Left lung (tissue), 10 donors: ENCODE results near the gene LAPTM5. TPM values are rescaled to one million over a fixed set of nuclear protein-coding genes. Genes with fewer than 3 reads are reported as not detected.
A peak's percentile ranks its signal among the peaks of the same experiment; 100 is the strongest.

ENCODE experiments used
- ATAC-seq: fragments of 200-7000 bp; cut with Tn5 transposase; one replicate; pipeline ENCODE4 v1.9.1; 2020; ENCODE audit warnings: moderate library complexity
- DNase-seq, 4 donors: peaks; one replicate each; pipeline ENCODE4 v3.0.0-alpha.2; 2013 to 2020
- H3K27ac ChIP-seq, 2 donors: fragments of 200-600 bp; sonication (generic) in 1 of 2; one replicate each; pipeline versions ENCODE4 v1.5.0 to v1.8.0; 2020 to 2021
- H3K27me3 ChIP-seq, 2 donors: fragments of 200-600 bp; sonication (generic) in 1 of 2; one replicate each; pipeline versions ENCODE4 v1.5.0 to v1.8.0; 2020 to 2021
- H3K36me3 ChIP-seq, 2 donors: fragments of 200-600 bp; sonication (generic) in 1 of 2; one replicate each; pipeline versions ENCODE4 v1.5.0 to v1.8.0; 2020 to 2021
- H3K4me1 ChIP-seq, 2 donors: fragments of 200-600 bp; one replicate each; pipeline ENCODE4 v1.8.0; 2021
- H3K4me3 ChIP-seq, 2 donors: fragments of 200-600 bp; sonication (generic) in 1 of 2; one replicate each; pipeline versions ENCODE4 v1.5.0 to v1.8.0; 2020 to 2021; ENCODE audit warnings: mild to moderate bottlenecking in 1 of 2
- H3K9me3 ChIP-seq, 2 donors: fragments of 200-600 bp; sonication (generic) in 1 of 2; one replicate each; pipeline versions ENCODE4 v1.5.0 to v1.8.0; 2020 to 2021
- intact Hi-C, 2 donors: fragments of 100-400 bp; cut with DNase I; formaldehyde crosslinking; loops; one replicate each; pipeline versions ENCODE4 v1.11.2 to v1.14.2; 2022
- polyA plus RNA-seq, 6 donors: library from polyadenylated mRNA; unstranded; fragments of 120-200 nt; gene quantifications; one replicate each; pipeline ENCODE4 v1.2.1, GENCODE V29; 2013; ENCODE audit not compliant: insufficient read length in 6 of 6
- total RNA-seq, 2 donors: library from RNA; stranded (reverse); fragmentation: NEBNext Ultra II Directional; extraction: Animal tissue kit (Norgen Biotek cat#: 25700); gene quantifications; one replicate each; pipeline ENCODE4 v1.2.1, GENCODE V29; 2021
- TF ChIP-seq, protein P1 (sequence below), 2 donors: fragments of 200-600 bp; sonication (generic) in 1 of 2; IDR thresholded peaks; one replicate each; pipeline versions ENCODE4 v1.5.0 to v1.8.0; 2021; ENCODE audit warnings: antibody characterized with exemption in 2 of 2
- donor health status: DM: no; HTN: yes; CAD: no.
- donor health status: DM: no; HTN: no; CAD: no.

LAPTM5 gene
- total and polyA plus RNA-seq, 8 donors, result 23.0 to 513 (median 29.5) TPM

DNA sequence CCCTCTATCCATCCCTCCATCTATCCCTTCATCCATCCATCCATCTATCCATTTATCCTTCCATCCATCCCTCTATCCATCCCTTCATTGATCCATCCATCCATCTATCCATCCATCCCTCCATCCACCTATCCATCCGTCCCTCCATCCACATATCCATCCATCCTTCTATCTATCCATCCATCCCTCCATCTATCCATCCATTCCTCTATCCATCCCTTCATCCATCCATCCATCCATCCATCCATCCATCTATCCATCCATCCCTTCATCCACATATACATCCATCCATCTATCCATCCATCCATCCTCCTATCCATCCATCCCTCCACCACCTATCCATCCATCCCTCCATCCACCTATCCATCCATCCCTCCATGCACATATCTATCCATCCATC lies 57.8 kb downstream of the LAPTM5 start:
- intact Hi-C loops, result no loop called here
- Histone ChIP-seq H3K27ac (no peak overlapping the region), H3K36me3 (no peaks in the 10 kb centered on the region), H3K4me3 (no peak overlapping the region), H3K4me1 (no peaks in the 10 kb centered on the region), H3K9me3 (no peaks in the 10 kb centered on the region), H3K27me3 (peaks cover 0 to 15% of the 10 kb centered on the region in 2 donors)
- ATAC-seq, result no peak
- no peak for DNase-seq
- TF ChIP-seq, protein P1, sequence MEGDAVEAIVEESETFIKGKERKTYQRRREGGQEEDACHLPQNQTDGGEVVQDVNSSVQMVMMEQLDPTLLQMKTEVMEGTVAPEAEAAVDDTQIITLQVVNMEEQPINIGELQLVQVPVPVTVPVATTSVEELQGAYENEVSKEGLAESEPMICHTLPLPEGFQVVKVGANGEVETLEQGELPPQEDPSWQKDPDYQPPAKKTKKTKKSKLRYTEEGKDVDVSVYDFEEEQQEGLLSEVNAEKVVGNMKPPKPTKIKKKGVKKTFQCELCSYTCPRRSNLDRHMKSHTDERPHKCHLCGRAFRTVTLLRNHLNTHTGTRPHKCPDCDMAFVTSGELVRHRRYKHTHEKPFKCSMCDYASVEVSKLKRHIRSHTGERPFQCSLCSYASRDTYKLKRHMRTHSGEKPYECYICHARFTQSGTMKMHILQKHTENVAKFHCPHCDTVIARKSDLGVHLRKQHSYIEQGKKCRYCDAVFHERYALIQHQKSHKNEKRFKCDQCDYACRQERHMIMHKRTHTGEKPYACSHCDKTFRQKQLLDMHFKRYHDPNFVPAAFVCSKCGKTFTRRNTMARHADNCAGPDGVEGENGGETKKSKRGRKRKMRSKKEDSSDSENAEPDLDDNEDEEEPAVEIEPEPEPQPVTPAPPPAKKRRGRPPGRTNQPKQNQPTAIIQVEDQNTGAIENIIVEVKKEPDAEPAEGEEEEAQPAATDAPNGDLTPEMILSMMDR (IDR thresholded peaks at IDR 0.05), result no peak

DNA sequence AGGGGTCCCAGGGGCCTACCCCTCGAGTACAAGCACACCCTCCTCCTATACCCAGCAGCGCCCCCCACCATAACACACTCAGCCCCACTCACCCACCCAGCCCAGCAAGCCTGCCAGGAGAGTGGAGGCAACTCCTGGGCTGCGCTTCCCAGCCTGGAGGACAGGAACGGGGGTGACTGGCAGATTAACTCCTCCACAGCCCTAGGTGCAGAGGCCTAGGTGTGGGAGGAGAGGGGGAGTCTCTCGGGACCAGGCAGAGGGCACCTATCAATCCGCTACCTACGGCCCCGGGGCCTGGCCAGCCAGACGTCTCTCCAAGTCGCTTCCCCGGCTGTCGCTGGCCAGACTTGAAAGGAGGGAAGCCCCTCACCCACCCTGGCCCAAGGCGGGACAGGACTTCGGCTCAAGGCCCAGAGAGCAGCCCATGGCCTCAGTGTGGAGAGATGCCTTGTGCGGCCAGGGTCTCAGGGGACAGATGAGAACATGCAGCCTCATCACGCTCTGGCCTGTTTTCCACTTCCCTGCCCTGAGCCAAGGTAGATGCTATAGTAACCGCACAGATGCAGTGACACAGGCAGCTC lies 59.1 kb downstream of the LAPTM5 start:
- no peaks in the 10 kb centered on the region for H3K36me3 ChIP-seq
- no peak overlapping the region for H3K27ac ChIP-seq
- no peaks in the 10 kb centered on the region for H3K9me3 ChIP-seq
- TF ChIP-seq, protein P1 (IDR thresholded peaks at IDR 0.05), result no peak
- intact Hi-C loops, result no loop called here
- peaks cover 0 to 15% of the 10 kb centered on the region in 2 donors for H3K27me3 ChIP-seq
- ATAC-seq, result no peak
- DNase-seq, result peak in 1 of 4 donors; percentile 27
- no peaks in the 10 kb centered on the region for H3K4me1 ChIP-seq
- H3K4me3 ChIP-seq, result no peak overlapping the region

DNA sequence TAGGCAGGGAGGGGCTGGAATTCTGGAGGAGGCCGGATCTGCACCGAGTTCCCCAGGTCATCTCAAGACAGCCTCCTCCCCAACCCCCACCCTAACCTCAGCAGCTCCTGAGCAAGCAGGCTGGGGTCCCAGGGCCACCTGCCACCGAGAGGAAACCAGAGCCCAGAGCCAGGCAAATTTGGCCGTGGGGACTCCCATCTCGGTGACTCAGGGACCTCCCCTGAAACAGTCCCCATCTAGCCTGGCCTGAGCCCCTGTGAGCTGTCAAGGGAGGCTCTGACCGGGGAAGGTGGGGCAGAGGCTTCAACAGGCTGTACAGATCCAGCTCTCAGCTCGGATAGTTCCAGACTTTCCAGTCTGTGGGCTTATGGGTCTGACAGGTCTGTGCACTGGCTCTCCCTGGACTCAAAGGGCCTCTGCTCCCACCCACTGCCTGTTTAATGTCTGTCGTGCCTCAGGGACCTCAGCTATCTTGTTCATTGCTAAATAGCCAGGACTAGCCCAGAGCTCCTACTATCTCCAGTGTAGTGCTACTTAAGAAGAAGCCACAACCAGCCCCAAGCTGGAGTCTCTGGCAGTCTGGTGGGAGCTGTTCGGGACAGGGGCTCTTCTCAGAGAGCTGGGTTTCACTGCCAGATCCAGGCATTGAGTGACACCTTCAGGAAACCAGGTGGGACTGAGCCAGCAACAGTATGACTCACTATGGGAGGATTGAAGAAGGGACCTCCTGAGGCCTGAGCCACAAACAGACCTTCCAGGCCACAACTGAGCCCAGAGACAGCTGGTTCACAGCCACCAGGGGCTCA lies 59.8 kb downstream of the LAPTM5 start:
- Histone ChIP-seq H3K4me1 (no peaks in the 10 kb centered on the region), H3K36me3 (no peaks in the 10 kb centered on the region), H3K9me3 (no peaks in the 10 kb centered on the region), H3K27me3 (peaks cover 0 to 15% of the 10 kb centered on the region in 2 donors), H3K4me3 (no peak overlapping the region), H3K27ac (no peak overlapping the region)
- intact Hi-C loops, result no loop called here
- TF ChIP-seq, protein P1 (IDR thresholded peaks at IDR 0.05), result no peak
- ATAC-seq (no peak), DNase-seq (peak in 1 of 4 donors; percentile 26)

DNA sequence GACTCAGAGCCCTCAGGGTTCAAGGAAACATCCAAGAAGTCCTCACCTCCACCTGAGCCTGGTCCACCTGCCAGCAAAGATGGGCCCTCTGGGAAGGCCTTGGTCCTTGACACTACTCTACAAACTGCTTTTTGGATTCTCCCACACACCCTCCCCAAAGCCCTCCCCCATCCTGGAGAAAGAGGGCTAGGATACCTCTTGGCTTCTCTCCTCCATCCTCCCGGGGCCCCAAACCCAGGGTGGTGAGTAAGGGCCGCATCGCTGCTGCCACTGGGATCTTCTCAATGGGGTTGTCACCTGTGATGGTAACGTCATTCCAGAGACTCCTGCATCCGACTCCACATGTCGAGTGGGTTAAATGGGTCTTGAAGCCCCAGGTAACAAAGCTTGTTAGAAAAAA lies 60.7 kb downstream of the LAPTM5 start:
- no peaks in the 10 kb centered on the region for H3K9me3 ChIP-seq
- TF ChIP-seq, protein P1 (IDR thresholded peaks at IDR 0.05), result no peak
- H3K27me3 ChIP-seq, result peaks cover 0 to 20% of the 10 kb centered on the region in 2 donors
- DNase-seq (peak in 1 of 4 donors; percentile 28), ATAC-seq (no peak)
- H3K27ac ChIP-seq, result no peak overlapping the region
- no peak overlapping the region for H3K4me3 ChIP-seq
- intact Hi-C loops, result no loop called here
- H3K4me1 ChIP-seq, result no peaks in the 10 kb centered on the region
- no peaks in the 10 kb centered on the region for H3K36me3 ChIP-seq

DNA sequence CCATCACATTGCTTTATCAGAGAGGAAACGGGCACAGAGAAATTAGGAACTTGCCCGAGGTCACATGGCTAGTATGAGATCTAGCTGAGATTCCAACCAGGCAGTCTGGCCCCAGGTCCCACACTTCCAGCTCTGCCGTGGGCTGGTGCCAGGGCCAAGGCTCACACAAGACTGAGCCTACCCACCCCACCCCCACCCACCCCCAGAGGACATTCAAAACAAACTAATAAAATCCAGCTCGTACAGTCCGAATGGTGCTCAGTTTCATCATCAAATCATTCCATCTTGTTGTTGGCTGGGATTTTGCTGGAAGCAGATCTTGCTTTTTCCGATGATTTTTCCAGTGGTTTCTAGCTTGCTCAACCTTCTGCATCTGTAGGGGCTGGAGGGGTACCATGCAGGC lies 62.1 kb downstream of the LAPTM5 start:
- Histone ChIP-seq H3K27ac (no peak overlapping the region), H3K4me3 (no peak overlapping the region), H3K27me3 (peaks cover 0 to 20% of the 10 kb centered on the region in 2 donors), H3K4me1 (no peaks in the 10 kb centered on the region), H3K9me3 (no peaks in the 10 kb centered on the region), H3K36me3 (no peaks in the 10 kb centered on the region)
- DNase-seq (peak in 3 of 4 donors; percentile 33 to 63 (median 60)), ATAC-seq (peak; percentile 18)
- intact Hi-C loops, result no loop called here
- TF ChIP-seq, protein P1 (IDR thresholded peaks at IDR 0.05), result no peak
